LNCaP clone FGC (cell line): ENCODE data around the gene CYBB.

Experiments used
- DNase-seq: peaks from one replicate; pipeline ENCODE4 v3.0.0-alpha.2; 2011; ENCODE audit warnings: low read depth
- H3K4me3 ChIP-seq: 2 replicates; pipeline ENCODE4 v1.5.1; 2011; ENCODE audit warnings: mild to moderate bottlenecking, low read depth, low read length, control low read depth
- TF ChIP-seq, protein P1 (sequence below): IDR thresholded peaks from 2 replicates; pipeline ENCODE4 v1.5.1; 2012; ENCODE audit warnings: mild to moderate bottlenecking; ENCODE audit not compliant: control insufficient read depth, insufficient read depth; ENCODE audit errors: extremely low read depth

CYBB gene

DNA sequence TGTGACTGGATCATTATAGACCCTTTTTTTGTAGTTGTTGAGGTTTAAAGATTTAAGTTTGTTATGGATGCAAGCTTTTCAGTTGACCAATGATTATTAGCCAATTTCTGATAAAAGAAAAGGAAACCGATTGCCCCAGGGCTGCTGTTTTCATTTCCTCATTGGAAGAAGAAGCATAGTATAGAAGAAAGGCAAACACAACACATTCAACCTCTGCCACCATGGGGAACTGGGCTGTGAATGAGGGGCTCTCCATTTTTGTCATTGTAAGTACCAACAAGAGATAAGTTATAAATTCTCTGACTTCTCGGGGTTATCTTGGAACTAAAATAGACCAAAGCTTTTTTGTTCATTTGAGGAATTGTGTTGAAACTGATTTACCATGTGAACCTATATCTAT is at the start of gene CYBB:
CYBB (plus strand) TSS at position 203 of the 400 bp plus-strand sequence; CDS start at position 222, 19 bp downstream.
- TF ChIP-seq, protein P1, sequence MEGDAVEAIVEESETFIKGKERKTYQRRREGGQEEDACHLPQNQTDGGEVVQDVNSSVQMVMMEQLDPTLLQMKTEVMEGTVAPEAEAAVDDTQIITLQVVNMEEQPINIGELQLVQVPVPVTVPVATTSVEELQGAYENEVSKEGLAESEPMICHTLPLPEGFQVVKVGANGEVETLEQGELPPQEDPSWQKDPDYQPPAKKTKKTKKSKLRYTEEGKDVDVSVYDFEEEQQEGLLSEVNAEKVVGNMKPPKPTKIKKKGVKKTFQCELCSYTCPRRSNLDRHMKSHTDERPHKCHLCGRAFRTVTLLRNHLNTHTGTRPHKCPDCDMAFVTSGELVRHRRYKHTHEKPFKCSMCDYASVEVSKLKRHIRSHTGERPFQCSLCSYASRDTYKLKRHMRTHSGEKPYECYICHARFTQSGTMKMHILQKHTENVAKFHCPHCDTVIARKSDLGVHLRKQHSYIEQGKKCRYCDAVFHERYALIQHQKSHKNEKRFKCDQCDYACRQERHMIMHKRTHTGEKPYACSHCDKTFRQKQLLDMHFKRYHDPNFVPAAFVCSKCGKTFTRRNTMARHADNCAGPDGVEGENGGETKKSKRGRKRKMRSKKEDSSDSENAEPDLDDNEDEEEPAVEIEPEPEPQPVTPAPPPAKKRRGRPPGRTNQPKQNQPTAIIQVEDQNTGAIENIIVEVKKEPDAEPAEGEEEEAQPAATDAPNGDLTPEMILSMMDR = no peak
- H3K4me3 ChIP-seq = no peak within 1 kb of the TSS
- DNase-seq = no peak

DNA sequence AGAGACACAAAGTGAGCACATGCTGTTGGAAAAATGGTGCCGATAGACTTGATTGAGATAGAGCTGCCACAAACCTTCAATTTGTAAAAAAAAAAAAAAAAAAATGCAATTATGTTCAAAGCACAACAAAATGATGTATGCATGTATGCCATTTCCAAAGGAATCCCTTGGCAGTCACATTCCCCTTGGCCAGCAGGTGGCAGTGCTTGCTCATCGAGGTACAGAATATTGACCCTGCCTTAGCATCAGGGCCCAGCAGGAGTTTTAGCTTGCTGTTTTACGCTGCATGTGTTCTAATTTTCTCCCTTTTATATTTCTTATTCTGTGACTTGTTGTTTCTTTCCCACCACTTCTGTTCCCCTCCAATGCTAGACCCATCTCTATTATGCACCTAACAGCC is 34.5 kb upstream of the CYBB start:
- H3K4me3 ChIP-seq = no peak overlapping the region
- TF ChIP-seq, protein P1 = peak; percentile 79
- peak; percentile 23 for DNase-seq

DNA sequence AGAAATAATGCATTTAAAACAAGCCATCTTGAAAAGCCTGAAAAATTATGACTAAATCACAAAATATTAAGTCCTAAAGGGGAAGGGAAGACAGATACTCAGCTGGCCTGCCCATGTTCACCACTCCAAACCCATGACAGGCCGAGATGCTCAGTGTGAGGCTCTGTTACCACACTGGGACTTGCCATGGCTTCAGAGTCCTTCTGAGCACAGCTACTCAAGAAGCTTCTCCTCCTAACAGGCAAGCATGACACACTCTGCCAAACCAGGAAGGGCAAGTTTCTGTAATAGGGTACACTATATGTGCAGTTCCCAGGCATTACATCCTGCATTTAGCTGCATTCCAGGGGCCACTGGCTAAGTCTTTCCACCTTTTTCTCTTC is 34.0 kb upstream of the CYBB start:
- no peak overlapping the region for H3K4me3 ChIP-seq
- TF ChIP-seq, protein P1 = no peak
- DNase-seq = no peak

DNA sequence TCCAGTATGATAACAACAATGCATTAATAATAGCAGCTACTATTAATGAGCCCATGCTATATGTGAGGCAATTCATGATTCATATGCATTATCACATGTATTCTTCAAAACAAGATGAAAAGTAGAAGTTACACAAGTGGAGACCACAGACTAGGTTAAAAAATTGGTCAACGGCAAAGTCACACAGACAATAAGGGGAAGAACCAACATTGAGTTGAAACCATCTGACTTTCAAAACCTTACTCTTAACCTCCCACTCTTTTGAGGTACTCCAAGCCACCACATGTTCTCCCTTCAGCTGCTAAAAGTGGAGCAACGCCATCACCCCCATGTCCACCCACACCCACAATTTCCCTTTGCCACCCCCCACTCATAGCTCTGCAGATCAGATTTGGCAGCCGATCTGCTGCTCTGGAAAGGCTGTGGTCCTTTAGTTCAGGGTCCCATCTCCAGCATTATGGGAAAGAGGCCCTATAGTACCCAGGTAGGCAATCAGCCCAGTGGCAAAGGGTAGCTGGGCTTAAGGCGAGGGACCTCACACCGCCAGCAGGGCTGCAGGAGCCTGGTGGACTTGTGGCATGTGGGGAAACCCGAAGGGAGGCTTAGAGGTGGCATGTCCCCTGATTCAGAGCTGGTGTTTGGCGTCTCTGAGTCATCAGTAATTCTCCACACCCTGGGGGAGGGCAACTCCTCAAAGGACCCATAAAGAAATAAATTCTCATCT is 33.5 kb upstream of the CYBB start:
- no peak overlapping the region for H3K4me3 ChIP-seq
- TF ChIP-seq, protein P1 = no peak
- no peak for DNase-seq

DNA sequence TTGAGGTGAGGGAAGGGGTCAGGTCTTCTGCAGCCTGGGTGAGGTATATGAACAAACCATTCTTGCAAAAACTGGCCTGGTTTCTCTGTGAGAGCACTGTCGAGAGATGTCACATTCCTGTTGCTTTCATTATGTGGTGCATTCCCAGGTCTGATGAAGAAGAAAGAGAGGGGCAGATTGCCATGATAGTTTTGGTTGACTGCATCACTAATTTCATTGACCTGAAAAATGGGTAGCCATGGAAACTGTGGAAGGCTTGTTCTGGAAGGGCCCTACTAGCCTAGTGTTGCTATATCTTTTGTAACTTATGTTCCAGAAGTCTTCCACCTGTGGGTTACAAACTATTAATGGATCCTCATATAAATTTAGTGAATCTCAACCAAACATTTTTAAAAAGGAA is 32.9 kb upstream of the CYBB start:
- TF ChIP-seq, protein P1 = no peak
- no peak overlapping the region for H3K4me3 ChIP-seq
- DNase-seq = no peak

DNA sequence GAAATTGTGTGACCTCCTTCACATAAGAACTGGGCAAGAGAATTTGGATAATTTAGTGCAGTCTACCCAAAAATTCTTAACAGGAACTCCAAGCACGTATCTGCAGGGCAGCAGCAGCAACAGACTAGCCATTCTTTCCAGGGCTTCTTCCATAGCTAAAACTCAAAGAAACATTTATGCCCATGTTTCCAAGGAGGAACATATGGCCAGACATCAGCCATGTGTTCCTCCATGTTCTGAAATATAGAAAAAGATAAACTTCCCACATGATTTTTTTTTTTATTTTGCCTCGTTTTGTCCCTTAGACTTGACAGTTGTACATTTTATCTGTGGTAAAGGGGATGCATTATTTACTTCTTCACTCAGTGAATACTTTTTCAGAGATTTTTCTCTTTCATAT is 27.6 kb upstream of the CYBB start:
- DNase-seq = no peak
- H3K4me3 ChIP-seq = no peak overlapping the region
- TF ChIP-seq, protein P1 = no peak

DNA sequence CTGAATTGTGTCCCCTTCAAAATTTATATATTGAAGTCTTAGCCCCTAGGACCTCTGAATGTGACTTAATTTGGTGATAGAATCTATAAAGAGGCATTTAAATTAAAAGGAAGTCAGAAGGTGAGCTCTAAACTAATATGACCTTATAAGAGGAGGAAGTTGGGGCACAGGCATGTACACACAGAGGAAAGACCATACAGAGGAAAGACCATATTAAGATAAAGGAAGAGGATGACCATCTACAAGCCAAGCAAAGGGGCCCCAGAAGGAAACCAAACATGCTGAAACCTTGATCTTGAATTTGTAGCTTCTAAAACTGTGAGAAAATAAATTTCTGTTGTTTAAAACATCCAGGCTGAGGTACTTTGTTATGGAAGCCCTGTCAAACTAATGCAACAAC is 26.9 kb upstream of the CYBB start:
- no peak overlapping the region for H3K4me3 ChIP-seq
- TF ChIP-seq, protein P1 = no peak
- DNase-seq = no peak
